Effector CD4-positive, alpha-beta T cell (primary cell): ENCODE data around the gene ODAD4.
"Not testable (repeated sequence)": the region's sequence is repeated elsewhere in the genome, so short reads cannot be mapped to it uniquely, and the experiment has no call there.

ENCODE experiments used
- DNase-seq: peaks from one replicate; pipeline ENCODE4 v3.0.0-alpha.2; 2020

Gene ODAD4

GRCh38 chr17:42005166-42005565, 74.7 kb downstream of the ODAD4 start:
- no peak for DNase-seq

- no peak for DNase-seq
Observed at GRCh38 chr17:42009170-42009569, 78.8 kb downstream of the ODAD4 start.

GRCh38 chr17:42010266-42010680, 79.9 kb downstream of the ODAD4 start:
- not testable (repeated sequence) for DNase-seq

GRCh38 chr17:42010898-42011516, 80.6 kb downstream of the ODAD4 start:
- no peak for DNase-seq

GRCh38 chr17:42012363-42012762, 81.9 kb downstream of the ODAD4 start:
- not testable (repeated sequence) for DNase-seq

GRCh38 chr17:42013740-42014139, 83.3 kb downstream of the ODAD4 start:
- not testable (repeated sequence) for DNase-seq
